Measurements from ENCODE around the gene SYT3.
"Not testable (repeated sequence)": the region's sequence is repeated elsewhere in the genome, so short reads cannot be mapped to it uniquely, and the experiment has no call there.

DNA sequence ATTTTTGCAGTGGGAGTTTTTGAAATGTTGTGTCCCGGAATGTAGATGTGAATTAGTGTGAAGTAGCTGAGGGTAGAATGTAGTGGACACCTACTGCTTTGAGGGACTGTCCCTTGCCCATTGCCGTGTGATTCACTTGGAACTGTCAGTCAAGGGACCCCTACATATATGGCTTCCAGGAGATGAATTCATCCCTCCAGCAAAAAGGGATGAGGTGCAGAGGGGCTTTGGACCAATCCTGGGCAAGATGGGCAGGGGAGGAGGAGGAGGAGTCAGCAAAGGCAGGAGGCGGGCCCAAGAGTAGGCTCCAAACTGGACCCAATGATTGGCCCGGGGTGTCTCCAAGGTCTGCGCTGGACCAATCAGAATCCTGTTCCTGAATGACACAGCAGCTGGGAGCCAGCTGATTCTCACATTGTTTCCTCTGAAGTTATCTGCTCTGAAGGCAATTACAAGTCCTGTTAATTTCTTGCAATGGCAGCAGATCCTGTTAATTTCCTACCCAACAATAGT lies 19.2 kb downstream of the SYT3 start:
- TF ChIP-seq, protein P1, sequence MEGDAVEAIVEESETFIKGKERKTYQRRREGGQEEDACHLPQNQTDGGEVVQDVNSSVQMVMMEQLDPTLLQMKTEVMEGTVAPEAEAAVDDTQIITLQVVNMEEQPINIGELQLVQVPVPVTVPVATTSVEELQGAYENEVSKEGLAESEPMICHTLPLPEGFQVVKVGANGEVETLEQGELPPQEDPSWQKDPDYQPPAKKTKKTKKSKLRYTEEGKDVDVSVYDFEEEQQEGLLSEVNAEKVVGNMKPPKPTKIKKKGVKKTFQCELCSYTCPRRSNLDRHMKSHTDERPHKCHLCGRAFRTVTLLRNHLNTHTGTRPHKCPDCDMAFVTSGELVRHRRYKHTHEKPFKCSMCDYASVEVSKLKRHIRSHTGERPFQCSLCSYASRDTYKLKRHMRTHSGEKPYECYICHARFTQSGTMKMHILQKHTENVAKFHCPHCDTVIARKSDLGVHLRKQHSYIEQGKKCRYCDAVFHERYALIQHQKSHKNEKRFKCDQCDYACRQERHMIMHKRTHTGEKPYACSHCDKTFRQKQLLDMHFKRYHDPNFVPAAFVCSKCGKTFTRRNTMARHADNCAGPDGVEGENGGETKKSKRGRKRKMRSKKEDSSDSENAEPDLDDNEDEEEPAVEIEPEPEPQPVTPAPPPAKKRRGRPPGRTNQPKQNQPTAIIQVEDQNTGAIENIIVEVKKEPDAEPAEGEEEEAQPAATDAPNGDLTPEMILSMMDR (IDR thresholded peaks at IDR 0.05; ENCODE audit: poor library complexity, severe bottlenecking) = not testable (repeated sequence)
- not testable (repeated sequence) for TF ChIP-seq POLR2AphosphoS5 (IDR thresholded peaks at IDR 0.05); TAF1 (IDR thresholded peaks at IDR 0.05; ENCODE audit: low read depth)
- TF ChIP-seq, protein P2, sequence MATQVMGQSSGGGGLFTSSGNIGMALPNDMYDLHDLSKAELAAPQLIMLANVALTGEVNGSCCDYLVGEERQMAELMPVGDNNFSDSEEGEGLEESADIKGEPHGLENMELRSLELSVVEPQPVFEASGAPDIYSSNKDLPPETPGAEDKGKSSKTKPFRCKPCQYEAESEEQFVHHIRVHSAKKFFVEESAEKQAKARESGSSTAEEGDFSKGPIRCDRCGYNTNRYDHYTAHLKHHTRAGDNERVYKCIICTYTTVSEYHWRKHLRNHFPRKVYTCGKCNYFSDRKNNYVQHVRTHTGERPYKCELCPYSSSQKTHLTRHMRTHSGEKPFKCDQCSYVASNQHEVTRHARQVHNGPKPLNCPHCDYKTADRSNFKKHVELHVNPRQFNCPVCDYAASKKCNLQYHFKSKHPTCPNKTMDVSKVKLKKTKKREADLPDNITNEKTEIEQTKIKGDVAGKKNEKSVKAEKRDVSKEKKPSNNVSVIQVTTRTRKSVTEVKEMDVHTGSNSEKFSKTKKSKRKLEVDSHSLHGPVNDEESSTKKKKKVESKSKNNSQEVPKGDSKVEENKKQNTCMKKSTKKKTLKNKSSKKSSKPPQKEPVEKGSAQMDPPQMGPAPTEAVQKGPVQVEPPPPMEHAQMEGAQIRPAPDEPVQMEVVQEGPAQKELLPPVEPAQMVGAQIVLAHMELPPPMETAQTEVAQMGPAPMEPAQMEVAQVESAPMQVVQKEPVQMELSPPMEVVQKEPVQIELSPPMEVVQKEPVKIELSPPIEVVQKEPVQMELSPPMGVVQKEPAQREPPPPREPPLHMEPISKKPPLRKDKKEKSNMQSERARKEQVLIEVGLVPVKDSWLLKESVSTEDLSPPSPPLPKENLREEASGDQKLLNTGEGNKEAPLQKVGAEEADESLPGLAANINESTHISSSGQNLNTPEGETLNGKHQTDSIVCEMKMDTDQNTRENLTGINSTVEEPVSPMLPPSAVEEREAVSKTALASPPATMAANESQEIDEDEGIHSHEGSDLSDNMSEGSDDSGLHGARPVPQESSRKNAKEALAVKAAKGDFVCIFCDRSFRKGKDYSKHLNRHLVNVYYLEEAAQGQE (IDR thresholded peaks at IDR 0.05; ENCODE audit: borderline replicate concordance) = not testable (repeated sequence)
